ENCODE results near the gene LY6G6C. TPM values are rescaled to one million over a fixed set of nuclear protein-coding genes. Genes with fewer than 3 reads are reported as not detected.

LY6G6C gene
- total and polyA plus RNA-seq, 2 of the 13 experiments (the other 11 are each of a cell fraction or from before 2014, with no cell fraction given) = 0.15 TPM; not detected in 1

- TF ChIP-seq ZNF552 (CRISPR knock-in tag; IDR thresholded peaks at IDR 0.05; ENCODE audit: borderline replicate concordance) = peak; percentile 49; the same call in 1 of the 2 replicates
- TF ChIP-seq CENPBD1 (CRISPR knock-in tag; IDR thresholded peaks at IDR 0.05; ENCODE audit: borderline replicate concordance, low read depth) = no peak
- TF ChIP-seq ZNF232 (CRISPR knock-in tag; IDR thresholded peaks at IDR 0.05; ENCODE audit: borderline replicate concordance) = peak; percentile 41; the same call in 1 of the 2 replicates
- no peak for TF ChIP-seq DMTF1 (CRISPR knock-in tag; IDR thresholded peaks at IDR 0.05)
- peak; percentile 22; the same call in 1 of the 2 replicates for TF ChIP-seq ZNF704 (CRISPR knock-in tag; IDR thresholded peaks at IDR 0.05; ENCODE audit: borderline replicate concordance)
- TF ChIP-seq ZBTB7A (CRISPR knock-in tag; IDR thresholded peaks at IDR 0.05) = no peak; the same call in none of the 2 replicates
- TF ChIP-seq MEF2D (CRISPR knock-in tag; IDR thresholded peaks at IDR 0.05) = peak; percentile 23; the same call in 1 of the 2 replicates
- TF ChIP-seq E2F1 (CRISPR knock-in tag; IDR thresholded peaks at IDR 0.05) = no peak
- TF ChIP-seq JUN (CRISPR knock-in tag; IDR thresholded peaks at IDR 0.05) = peak; percentile 85
- TF ChIP-seq TBX3 (IDR thresholded peaks at IDR 0.05; ENCODE audit: borderline replicate concordance) = no peak
- TF ChIP-seq ZNF564 (CRISPR knock-in tag; IDR thresholded peaks at IDR 0.05) = no peak
- TF ChIP-seq IRF2 (CRISPR knock-in tag; IDR thresholded peaks at IDR 0.05) = peak; percentile 84; the same call in 1 of the 2 replicates
- no peak for TF ChIP-seq SALL2 (CRISPR knock-in tag; IDR thresholded peaks at IDR 0.05)
- peak; percentile 43; the same call in 1 of the 2 replicates for TF ChIP-seq KLF6 (CRISPR knock-in tag; IDR thresholded peaks at IDR 0.05)
- TF ChIP-seq LBX2 (CRISPR knock-in tag; IDR thresholded peaks at IDR 0.05; ENCODE audit: borderline replicate concordance) = no peak
- TF ChIP-seq ZNF207 (IDR thresholded peaks at IDR 0.05; ENCODE audit: borderline replicate concordance) = no peak
- no peak for TF ChIP-seq CEBPB (IDR thresholded peaks at IDR 0.05; ENCODE audit: borderline replicate concordance, low read depth, low read length)
- TF ChIP-seq HHEX (CRISPR knock-in tag; IDR thresholded peaks at IDR 0.05) = no peak
- peak; percentile 35 for TF ChIP-seq ZNF883 (CRISPR knock-in tag; IDR thresholded peaks at IDR 0.05; ENCODE audit: not compliant biosample characterization)
- TF ChIP-seq MED1 (CRISPR knock-in tag; IDR thresholded peaks at IDR 0.05) = peak; percentile 84
- no peak for TF ChIP-seq ZNF496 (CRISPR knock-in tag; IDR thresholded peaks at IDR 0.05; ENCODE audit: insufficient replicate concordance)
- TF ChIP-seq MYNN (CRISPR knock-in tag; IDR thresholded peaks at IDR 0.05; ENCODE audit: low read depth) = no peak
- TF ChIP-seq NPAS2 (CRISPR knock-in tag; IDR thresholded peaks at IDR 0.05; ENCODE audit: borderline replicate concordance) = no peak
Measured at GRCh38 chr6:31736021-31736767, 14.6 kb upstream of the LY6G6C start, which contains the start of gene CLIC1 (continued).

Measured in HepG2 (cell line).